ENCODE data around the gene GALNT9. TPM values are rescaled to one million over a fixed set of nuclear protein-coding genes. Genes with fewer than 3 reads are reported as not detected.
"Not testable (repeated sequence)": the region's sequence is repeated elsewhere in the genome, so short reads cannot be mapped to it uniquely, and the experiment has no call there.

Gene GALNT9
- total RNA-seq, 4 donors from 2014 or later = not detected

GRCh38 chr12:132246997-132247717 lies 82.2 kb downstream of the GALNT9 start:
- H3K9me3 ChIP-seq = no peaks in the 10 kb centered on the region
- H3K4me1 ChIP-seq = no peaks in the 10 kb centered on the region
- intact Hi-C loops (cut with DNase I) = no loop called here
- no peak for DNase-seq
- H3K36me3 ChIP-seq = no peaks in the 10 kb centered on the region
- no peak overlapping the region for H3K27ac ChIP-seq
- 81 to 83% methylated on average over 13 to 27 of the region's 27 CpGs for WGBS, 2 donors
- H3K4me3 ChIP-seq = no peak overlapping the region
- H3K27me3 ChIP-seq = peaks cover 0 to 15% (median 0%) of the 10 kb centered on the region in 4 donors
- TF ChIP-seq, protein P1, sequence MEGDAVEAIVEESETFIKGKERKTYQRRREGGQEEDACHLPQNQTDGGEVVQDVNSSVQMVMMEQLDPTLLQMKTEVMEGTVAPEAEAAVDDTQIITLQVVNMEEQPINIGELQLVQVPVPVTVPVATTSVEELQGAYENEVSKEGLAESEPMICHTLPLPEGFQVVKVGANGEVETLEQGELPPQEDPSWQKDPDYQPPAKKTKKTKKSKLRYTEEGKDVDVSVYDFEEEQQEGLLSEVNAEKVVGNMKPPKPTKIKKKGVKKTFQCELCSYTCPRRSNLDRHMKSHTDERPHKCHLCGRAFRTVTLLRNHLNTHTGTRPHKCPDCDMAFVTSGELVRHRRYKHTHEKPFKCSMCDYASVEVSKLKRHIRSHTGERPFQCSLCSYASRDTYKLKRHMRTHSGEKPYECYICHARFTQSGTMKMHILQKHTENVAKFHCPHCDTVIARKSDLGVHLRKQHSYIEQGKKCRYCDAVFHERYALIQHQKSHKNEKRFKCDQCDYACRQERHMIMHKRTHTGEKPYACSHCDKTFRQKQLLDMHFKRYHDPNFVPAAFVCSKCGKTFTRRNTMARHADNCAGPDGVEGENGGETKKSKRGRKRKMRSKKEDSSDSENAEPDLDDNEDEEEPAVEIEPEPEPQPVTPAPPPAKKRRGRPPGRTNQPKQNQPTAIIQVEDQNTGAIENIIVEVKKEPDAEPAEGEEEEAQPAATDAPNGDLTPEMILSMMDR (IDR thresholded peaks at IDR 0.05) = no peak
- TF ChIP-seq POLR2A (IDR thresholded peaks at IDR 0.05) = no peak

DNA sequence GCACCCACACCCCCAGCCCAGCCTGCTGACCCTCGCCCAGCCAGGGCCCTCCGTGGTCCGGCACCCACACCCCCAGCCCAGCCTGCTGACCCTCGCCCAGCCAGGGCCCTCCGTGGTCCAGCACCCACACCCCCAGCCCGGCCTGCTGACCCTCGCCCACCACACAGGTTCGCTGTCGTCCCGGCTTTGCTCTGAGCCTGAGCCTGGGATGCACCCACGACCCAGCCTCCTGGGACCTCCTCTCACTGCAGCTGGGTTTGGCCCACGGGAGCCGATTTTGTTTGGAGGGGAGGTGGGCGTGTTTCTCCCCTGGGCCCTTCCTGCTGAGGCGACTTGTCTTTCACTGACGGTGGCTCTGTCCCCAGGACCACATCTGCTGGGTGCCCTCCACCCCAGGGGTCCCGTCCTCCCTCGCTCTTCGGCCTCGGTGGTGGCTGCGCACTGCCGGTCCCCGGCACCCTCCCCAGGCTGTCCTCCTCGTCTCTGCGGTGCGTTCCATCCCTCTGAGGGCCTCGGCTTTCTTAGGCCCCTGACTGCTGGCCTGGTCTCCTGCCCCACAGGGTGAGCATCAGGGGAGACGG lies 83.8 kb downstream of the GALNT9 start:
- no peak for DNase-seq
- Histone ChIP-seq H3K9me3 (no peaks in the 10 kb centered on the region), H3K4me3 (no peak overlapping the region), H3K27me3 (peaks cover 0 to 15% (median 0%) of the 10 kb centered on the region in 4 donors), H3K36me3 (no peaks in the 10 kb centered on the region), H3K27ac (no peak overlapping the region), H3K4me1 (no peaks in the 10 kb centered on the region)
- intact Hi-C loops (cut with DNase I) = no loop called here
- WGBS, 2 donors = 80 to 87% methylated on average over 1 to 13 of the region's 28 CpGs
- no peak for TF ChIP-seq POLR2A (IDR thresholded peaks at IDR 0.05)
- TF ChIP-seq, protein P1 (IDR thresholded peaks at IDR 0.05) = no peak

GRCh38 chr12:132244724-132245295 lies 84.6 kb downstream of the GALNT9 start:
- WGBS, 2 donors = 66 to 91% methylated on average over 6 to 15 of the region's 22 CpGs

GRCh38 chr12:132243596-132244310 lies 85.6 kb downstream of the GALNT9 start:
- H3K9me3 ChIP-seq = no peaks in the 10 kb centered on the region
- H3K27ac ChIP-seq = no peak overlapping the region
- peaks cover 0 to 12% (median 0%) of the 10 kb centered on the region in 4 donors for H3K27me3 ChIP-seq
- DNase-seq = no peak
- H3K4me1 ChIP-seq = no peaks in the 10 kb centered on the region
- 70 to 73% methylated on average over 8 to 15 of the region's 29 CpGs for WGBS, 2 donors
- H3K36me3 ChIP-seq = no peaks in the 10 kb centered on the region
- no peak for TF ChIP-seq POLR2A (IDR thresholded peaks at IDR 0.05)
- TF ChIP-seq, protein P1 (IDR thresholded peaks at IDR 0.05) = no peak
- H3K4me3 ChIP-seq = no peak overlapping the region
- intact Hi-C loops (cut with DNase I) = no loop called here

More at GRCh38 chr12:132244724-132245295, 84.6 kb downstream of the GALNT9 start:
- Histone ChIP-seq H3K4me3 (no peak overlapping the region), H3K9me3 (no peaks in the 10 kb centered on the region), H3K4me1 (no peaks in the 10 kb centered on the region), H3K27me3 (peaks cover 0 to 16% (median 0%) of the 10 kb centered on the region in 4 donors), H3K36me3 (no peaks in the 10 kb centered on the region), H3K27ac (no peak overlapping the region)
- intact Hi-C loops (cut with DNase I) = no loop called here
- no peak for DNase-seq
- TF ChIP-seq, protein P1 (IDR thresholded peaks at IDR 0.05) = no peak
- TF ChIP-seq POLR2A (IDR thresholded peaks at IDR 0.05) = no peak

GRCh38 chr12:132243171-132243570 lies 86.2 kb downstream of the GALNT9 start:
- H3K27ac ChIP-seq; H3K9me3 ChIP-seq; intact Hi-C loops (cut with DNase I); H3K4me1 ChIP-seq; H3K36me3 ChIP-seq; H3K4me3 ChIP-seq; DNase-seq: not testable (repeated sequence)
- 46 to 48% methylated on average over 12 to 14 of the region's 15 CpGs for WGBS, 2 donors
- H3K27me3 ChIP-seq = peaks cover 0 to 16% (median 0%) of the 10 kb centered on the region in 4 donors

DNA sequence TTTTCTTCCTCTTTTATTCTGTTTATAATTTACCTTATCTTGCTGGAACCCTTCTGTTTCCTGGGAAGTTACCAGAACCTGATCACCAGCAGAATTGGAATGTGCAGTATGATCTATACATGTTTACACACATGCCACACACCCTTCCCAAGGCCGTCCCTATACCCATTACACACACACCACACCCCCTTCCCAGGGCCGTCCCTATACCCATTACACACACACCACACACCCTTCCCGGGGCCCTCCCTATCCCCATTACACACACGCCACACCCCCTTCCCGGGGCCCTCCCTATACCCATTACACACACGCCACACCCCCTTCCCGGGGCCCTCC lies 88.8 kb downstream of the GALNT9 start:
- intact Hi-C loops (cut with DNase I); DNase-seq; H3K4me3 ChIP-seq; H3K36me3 ChIP-seq; H3K9me3 ChIP-seq; H3K27ac ChIP-seq; H3K4me1 ChIP-seq: not testable (repeated sequence)
- 36 to 42% methylated on average over 5 to 7 of the region's 7 CpGs for WGBS, 2 donors
- peaks cover 0 to 12% (median 0%) of the 10 kb centered on the region in 4 donors for H3K27me3 ChIP-seq
